ENCODE results near the gene TTLL13. TPM values are rescaled to one million over a fixed set of nuclear protein-coding genes. Genes with fewer than 3 reads are reported as not detected.
A peak's percentile ranks its signal among the peaks of the same experiment; 100 is the strongest.

The TTLL13 gene
- total and polyA plus RNA-seq, 2 of the 4 experiments (the other 2 are of a cell fraction) = 0.10 TPM; not detected in 1

GRCh38 chr15:90305932-90306331 lies 56.6 kb downstream of the TTLL13 start:
- H3K4me1 ChIP-seq (ENCODE audit: control insufficient read depth, insufficient read depth, low read length) = no peaks in the 10 kb centered on the region
- no peak overlapping the region for H4K91ac ChIP-seq (ENCODE audit: insufficient read depth, low read depth, low read length)
- no peak overlapping the region for H3K4me2 ChIP-seq (ENCODE audit: low read depth, low read length)
- ATAC-seq (ENCODE audit: low read depth) (no peak), DNase-seq (no peak)
- no peak overlapping the region for H2AK5ac ChIP-seq (ENCODE audit: low read depth, low read length)
- dilution Hi-C loops (cut with HindIII; ENCODE audit: low sequenced_read_pairs, unreplicated experiment) = no loop called here
- H2BK15ac ChIP-seq (ENCODE audit: low read depth, low read length) = no peak overlapping the region
- H4K5ac ChIP-seq (ENCODE audit: low read depth, low read length) = no peak overlapping the region
- H3K9me3 ChIP-seq (ENCODE audit: control insufficient read depth, insufficient read depth, low read length) = no peaks in the 10 kb centered on the region
- no peak overlapping the region for H2BK5ac ChIP-seq (ENCODE audit: low read depth, low read length, poor library complexity, severe bottlenecking)
- no peak overlapping the region for H3K23ac ChIP-seq (ENCODE audit: low read depth, low read length)
- H2BK120ac ChIP-seq (ENCODE audit: low read depth, low read length) = no peak overlapping the region
- no peaks in the 10 kb centered on the region for H3K36me3 ChIP-seq (ENCODE audit: control insufficient read depth, insufficient read depth, low read length)
- no peak overlapping the region for H3K27ac ChIP-seq (ENCODE audit: insufficient read depth, low read length)
- no peak overlapping the region for H3K18ac ChIP-seq (ENCODE audit: low read depth, low read length)
- CTCF ChIA-PET = interaction anchor here (2.2 kb wide), 1 partner anchor 14 kb away, joined by 6 read pairs; no protein-coding TSS in a partner anchor
- H2BK20ac ChIP-seq (ENCODE audit: low read depth, low read length) = no peak overlapping the region
- H3K4ac ChIP-seq (ENCODE audit: low read depth, low read length) = no peak overlapping the region
- no peak overlapping the region for H3K14ac ChIP-seq (replicated peaks; ENCODE audit: low read depth, low read length)
- H4K20me1 ChIP-seq (ENCODE audit: insufficient read depth, low read length) = no peaks in the 10 kb centered on the region
- no peak overlapping the region for H4K8ac ChIP-seq (ENCODE audit: low read depth in 2 of 2, low read length in 2 of 2)
- H3K9ac ChIP-seq (ENCODE audit: low read depth, low read length) = no peak overlapping the region
- no CpG with 5 or more reads among the region's 3 CpGs for WGBS, 2 experiments (ENCODE audit: extremely low coverage in 2 of 2, insufficient read length in 1 of 2)
- POLR2A ChIA-PET (ENCODE audit: unreplicated experiment) = no interaction called here
- no peak overlapping the region for H2AK9ac ChIP-seq (replicated peaks; ENCODE audit: low read depth, low read length, poor library complexity)
- in situ Hi-C loops (cut with MboI; ENCODE audit: low sequenced_read_pairs) = loop anchor here (25.0 kb wide), 1 partner anchor 581 kb away; the partner anchor contains the start of gene FES
- no peaks in the 10 kb centered on the region for H3K9me1 ChIP-seq (ENCODE audit: insufficient read depth, low read length)
- no peak overlapping the region for H3K56ac ChIP-seq (ENCODE audit: extremely low read depth, insufficient read depth, low read length)
- no peaks in the 10 kb centered on the region for H3K79me1 ChIP-seq (ENCODE audit: low read depth in 1 of 2, low read length in 2 of 2)
- no peak overlapping the region for H3K4me3 ChIP-seq (ENCODE audit: insufficient read depth, low read depth, low read length)
- BruUV-seq (replicated peaks) = no TSS peak
- TF ChIP-seq, protein P1, sequence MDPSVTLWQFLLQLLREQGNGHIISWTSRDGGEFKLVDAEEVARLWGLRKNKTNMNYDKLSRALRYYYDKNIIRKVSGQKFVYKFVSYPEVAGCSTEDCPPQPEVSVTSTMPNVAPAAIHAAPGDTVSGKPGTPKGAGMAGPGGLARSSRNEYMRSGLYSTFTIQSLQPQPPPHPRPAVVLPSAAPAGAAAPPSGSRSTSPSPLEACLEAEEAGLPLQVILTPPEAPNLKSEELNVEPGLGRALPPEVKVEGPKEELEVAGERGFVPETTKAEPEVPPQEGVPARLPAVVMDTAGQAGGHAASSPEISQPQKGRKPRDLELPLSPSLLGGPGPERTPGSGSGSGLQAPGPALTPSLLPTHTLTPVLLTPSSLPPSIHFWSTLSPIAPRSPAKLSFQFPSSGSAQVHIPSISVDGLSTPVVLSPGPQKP (IDR thresholded peaks at IDR 0.05; ENCODE audit: borderline replicate concordance, low read depth, low read length) = no peak
- TF ChIP-seq RFX5 (IDR thresholded peaks at IDR 0.05; ENCODE audit: low read depth, low read length) (no peak), POLR2A (IDR thresholded peaks at IDR 0.05; ENCODE audit: low read depth, low read length) (no peak), CEBPB (IDR thresholded peaks at IDR 0.05; ENCODE audit: low read depth, low read length) (peak; percentile 58; the same call in 1 of the 2 replicates), MAZ (IDR thresholded peaks at IDR 0.05; ENCODE audit: borderline replicate concordance, low read depth, low read length) (no peak), MAFK (IDR thresholded peaks at IDR 0.05; ENCODE audit: low read depth, low read length) (no peak), USF2 (IDR thresholded peaks at IDR 0.05; ENCODE audit: low read depth, low read length) (no peak), MXI1 (IDR thresholded peaks at IDR 0.05; ENCODE audit: borderline replicate concordance, low read depth, low read length) (no peak)
- intact Hi-C loops (cut with micrococcal nuclease) = no loop called here
- H3K27me3 ChIP-seq (ENCODE audit: control insufficient read depth, insufficient read depth, low read length) = no peaks in the 10 kb centered on the region
- no peak overlapping the region for H2AFZ ChIP-seq (replicated peaks; ENCODE audit: low read length, poor library complexity)

Measured in IMR-90 (cell line).